Transverse colon (tissue), 4 donors: ENCODE measurements around the gene NUAK2. TPM values are rescaled to one million over a fixed set of nuclear protein-coding genes. Genes with fewer than 3 reads are reported as not detected.

Source experiments
- DNase-seq: peaks from one replicate; pipeline ENCODE4 v3.0.0-alpha.2; 2019
- H3K27ac ChIP-seq, 4 donors: fragments of 200-600 bp; sonication (generic); 2 replicates each; pipeline ENCODE4 v1.5.1; 2016 to 2018; ENCODE audit warnings: inconsistent platforms in 4 of 4
- H3K27me3 ChIP-seq: fragments of 200-600 bp; sonication (generic); 2 replicates; pipeline ENCODE4 v1.5.1; 2017; ENCODE audit warnings: inconsistent platforms
- H3K36me3 ChIP-seq, 4 donors: fragments of 200-600 bp; sonication (generic); 2 replicates each; pipeline ENCODE4 v1.5.1; 2017 to 2019; ENCODE audit warnings: inconsistent platforms in 4 of 4
- H3K4me1 ChIP-seq, 4 donors: fragments of 200-600 bp; sonication (generic); 2 replicates each; pipeline ENCODE4 v1.5.1; 2017 to 2020; ENCODE audit warnings: inconsistent platforms in 4 of 4
- H3K4me3 ChIP-seq, 4 donors: fragments of 200-600 bp; sonication (generic); 1 replicate in 1 of 4; 2 replicates in 3 of 4; pipeline versions ENCODE4 v1.5.1 to v1.6.1; 2017 to 2019; ENCODE audit warnings: inconsistent platforms in 4 of 4
- H3K9me3 ChIP-seq, 2 donors: fragments of 200-600 bp; sonication (generic); 2 replicates each; pipeline ENCODE4 v1.5.1; 2017 to 2019; ENCODE audit warnings: inconsistent platforms in 2 of 2
- EP300 ChIP-seq: sonication (generic); formaldehyde crosslinking; IDR thresholded peaks from one replicate; pipeline ENCODE4 v1.6.1; 2017; ENCODE audit warnings: antibody characterized with exemption, low read depth
- POLR2A ChIP-seq: fragments of 450-650 bp; IDR thresholded peaks from one replicate; pipeline ENCODE4 v1.6.1; 2016; ENCODE audit warnings: antibody characterized with exemption, mild to moderate bottlenecking, moderate library complexity
- POLR2AphosphoS5 ChIP-seq, 3 donors: sonication (generic); formaldehyde crosslinking; IDR thresholded peaks; one replicate each; pipeline ENCODE4 v1.6.1; 2016; ENCODE audit warnings: antibody characterized with exemption in 3 of 3
- WGBS, 2 donors: methylation state at CpG; one replicate each; pipeline ENCODE4 v1.1.5; 2018; ENCODE audit warnings: low coverage in 1 of 2; 5-methylcytosine and 5-hydroxymethylcytosine counted together
- in situ Hi-C, 4 donors: fragments of 200-750 bp; cut with MboI; loops; one replicate each; pipeline versions ENCODE4 v1.15.0 to v1.15.1; 2017; ENCODE audit warnings: low sequenced_read_pairs in 3 of 4, low pct_ligation_motif_present in 1 of 4, low pct_unique_long_range_greater_than_20kb in 1 of 4
- intact Hi-C: fragments of 100-400 bp; cut with DNase I; formaldehyde crosslinking; loops from one replicate; pipeline ENCODE4 v1.15.1; 2023; ENCODE audit warnings: low total_unique reads
- total RNA-seq, 4 donors: library from RNA; depleted of rRNA; stranded (reverse); fragments of >200 nt; gene quantifications; one replicate each; pipeline ENCODE4 v1.1.0, GENCODE V29; 2016
- TF ChIP-seq, protein P1 (sequence below), 5 experiments: fragments of 200-600 bp in 3 of 5; fragments of 450-650 bp in 2 of 5; sonication (generic) in 3 of 5; IDR thresholded peaks; 1 replicate in 2 of 5; 2 replicates in 3 of 5; pipeline ENCODE4 v1.5.1; 2016 to 2017; ENCODE audit warnings: antibody characterized with exemption in 5 of 5, inconsistent platforms in 3 of 5, mild to moderate bottlenecking in 2 of 5, moderate library complexity in 1 of 5

The NUAK2 gene
- total RNA-seq, 4 donors from 2014 or later, result 12.5 to 46.8 (median 24.4) TPM

GRCh38 chr1:205261946-205262691 lies 59.4 kb downstream of the NUAK2 start:
- no peaks in the 10 kb centered on the region for H3K9me3 ChIP-seq
- no peaks in the 10 kb centered on the region for H3K27me3 ChIP-seq
- WGBS, 2 donors, result 39 to 52% methylated on average over 3 to 5 of the region's 5 CpGs
- intact Hi-C loops, result no loop called here
- no peak overlapping the region for H3K4me3 ChIP-seq
- in situ Hi-C loops, result no loop called here
- peaks cover 0 to 32% (median 3%) of the 10 kb centered on the region in 4 donors for H3K4me1 ChIP-seq
- H3K27ac ChIP-seq, result no peak overlapping the region
- no peak for DNase-seq
- TF ChIP-seq, protein P1, sequence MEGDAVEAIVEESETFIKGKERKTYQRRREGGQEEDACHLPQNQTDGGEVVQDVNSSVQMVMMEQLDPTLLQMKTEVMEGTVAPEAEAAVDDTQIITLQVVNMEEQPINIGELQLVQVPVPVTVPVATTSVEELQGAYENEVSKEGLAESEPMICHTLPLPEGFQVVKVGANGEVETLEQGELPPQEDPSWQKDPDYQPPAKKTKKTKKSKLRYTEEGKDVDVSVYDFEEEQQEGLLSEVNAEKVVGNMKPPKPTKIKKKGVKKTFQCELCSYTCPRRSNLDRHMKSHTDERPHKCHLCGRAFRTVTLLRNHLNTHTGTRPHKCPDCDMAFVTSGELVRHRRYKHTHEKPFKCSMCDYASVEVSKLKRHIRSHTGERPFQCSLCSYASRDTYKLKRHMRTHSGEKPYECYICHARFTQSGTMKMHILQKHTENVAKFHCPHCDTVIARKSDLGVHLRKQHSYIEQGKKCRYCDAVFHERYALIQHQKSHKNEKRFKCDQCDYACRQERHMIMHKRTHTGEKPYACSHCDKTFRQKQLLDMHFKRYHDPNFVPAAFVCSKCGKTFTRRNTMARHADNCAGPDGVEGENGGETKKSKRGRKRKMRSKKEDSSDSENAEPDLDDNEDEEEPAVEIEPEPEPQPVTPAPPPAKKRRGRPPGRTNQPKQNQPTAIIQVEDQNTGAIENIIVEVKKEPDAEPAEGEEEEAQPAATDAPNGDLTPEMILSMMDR (IDR thresholded peaks at IDR 0.05), result no peak
- H3K36me3 ChIP-seq, result no peaks in the 10 kb centered on the region

GRCh38 chr1:205260948-205261732 lies 60.4 kb downstream of the NUAK2 start:
- in situ Hi-C loops, result no loop called here

GRCh38 chr1:205259998-205260397 lies 61.5 kb downstream of the NUAK2 start:
- H3K27ac ChIP-seq, result no peak overlapping the region

More at GRCh38 chr1:205260948-205261732, 60.4 kb downstream of the NUAK2 start:
- H3K4me1 ChIP-seq, result peaks cover 0 to 27% (median 3%) of the 10 kb centered on the region in 4 donors
- TF ChIP-seq POLR2AphosphoS5 (IDR thresholded peaks at IDR 0.05) (no peak), POLR2A (no peak), EP300 (no peak)
- TF ChIP-seq, protein P1 (IDR thresholded peaks at IDR 0.05), result no peak
- no peaks in the 10 kb centered on the region for H3K27me3 ChIP-seq
- DNase-seq, result no peak
- no peaks in the 10 kb centered on the region for H3K9me3 ChIP-seq
- H3K36me3 ChIP-seq, result no peaks in the 10 kb centered on the region
- no peak overlapping the region for H3K27ac ChIP-seq
- intact Hi-C loops, result no loop called here
- no peak overlapping the region for H3K4me3 ChIP-seq
- 55 to 59% methylated on average over 7 to 8 of the region's 8 CpGs for WGBS, 2 donors

More at GRCh38 chr1:205259998-205260397, 61.5 kb downstream of the NUAK2 start:
- H3K36me3 ChIP-seq, result no peaks in the 10 kb centered on the region
- intact Hi-C loops, result loop anchor here (10.0 kb wide), 1 partner anchor 115 kb away; no protein-coding TSS in a partner anchor
- no peak for DNase-seq
- TF ChIP-seq, protein P1 (IDR thresholded peaks at IDR 0.05), result no peak
- TF ChIP-seq POLR2AphosphoS5 (IDR thresholded peaks at IDR 0.05), result no peak
- no peak for TF ChIP-seq POLR2A
- no peak for TF ChIP-seq EP300
- H3K4me3 ChIP-seq, result no peak overlapping the region
- in situ Hi-C loops, result loop anchor here in 2 of 4 donors (10.0 kb wide), 2 partner anchors 275 to 285 kb away; no protein-coding TSS in a partner anchor
- 69 to 80% methylated on average over 1 of the region's 1 CpG for WGBS, 2 donors
- no peaks in the 10 kb centered on the region for H3K9me3 ChIP-seq
- no peaks in the 10 kb centered on the region for H3K27me3 ChIP-seq
- H3K4me1 ChIP-seq, result peaks cover 0 to 31% (median 3%) of the 10 kb centered on the region in 4 donors
